Stimulated activated CD4-positive, alpha-beta T cell treated with anti-CD3 and anti-CD28 coated beads, Interleukin-12 subunit alpha, Interleukin-12 subunit beta, amount 100 ng/mL, for 24 hours (primary cell): ENCODE measurements around the gene SLC44A1.

Experiments used
- DNase-seq, 2 experiments: peaks; one replicate each; pipeline ENCODE4 v3.0.0-alpha.2; 2020; ENCODE audit warnings: low read depth in 2 of 2

The SLC44A1 gene

DNA sequence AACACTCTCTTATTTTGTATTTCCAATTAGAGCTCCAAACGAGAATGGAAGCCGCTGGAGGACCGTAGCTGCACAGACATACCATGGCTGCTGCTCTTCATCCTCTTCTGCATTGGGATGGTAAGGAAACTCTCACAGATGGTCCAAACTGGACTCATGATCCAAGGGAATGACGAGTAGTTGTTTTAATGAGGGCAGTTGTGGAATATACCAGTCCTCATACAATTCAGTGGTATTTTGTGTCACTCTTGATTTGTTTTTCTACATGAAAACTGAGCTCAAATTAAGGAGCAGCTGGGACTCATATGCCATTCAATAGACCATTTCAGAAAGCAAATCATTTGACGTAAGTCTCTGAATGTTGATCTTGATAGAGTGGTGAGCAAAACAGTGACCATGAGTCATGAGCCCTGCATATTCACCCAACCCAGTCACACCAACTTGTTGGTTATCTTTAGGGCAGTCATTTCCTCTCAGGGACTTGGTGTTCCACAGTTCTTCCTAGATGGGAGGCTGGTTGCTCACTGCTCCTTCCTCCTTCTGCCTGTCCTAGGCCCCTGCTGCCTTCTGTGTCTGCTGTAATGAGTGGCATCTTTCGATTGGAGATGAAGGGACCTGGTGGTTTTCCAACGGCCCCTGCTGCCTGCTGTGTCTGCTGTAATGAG is 54.9 kb downstream of the SLC44A1 start:
- DNase-seq: no peak

DNA sequence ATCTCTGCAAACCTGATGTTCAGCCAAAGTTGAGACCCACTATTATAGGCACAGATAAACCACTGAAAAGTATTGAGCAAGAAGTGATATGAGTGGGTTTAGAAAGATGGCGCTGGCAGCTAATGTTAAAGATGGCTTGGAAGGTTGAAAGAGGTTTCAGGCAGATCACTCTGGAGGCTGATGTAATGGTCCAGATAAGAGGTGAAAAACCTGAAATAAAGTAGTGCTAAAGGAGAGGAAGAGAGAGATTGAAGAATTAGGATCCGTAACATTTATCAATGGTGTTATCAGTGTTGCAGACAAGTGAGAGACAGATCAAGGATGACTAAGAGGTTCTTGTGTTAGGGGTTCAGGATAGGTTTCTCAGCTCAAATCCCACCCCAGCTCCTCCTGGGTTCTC is 58.3 kb downstream of the SLC44A1 start:
- no peak for DNase-seq

DNA sequence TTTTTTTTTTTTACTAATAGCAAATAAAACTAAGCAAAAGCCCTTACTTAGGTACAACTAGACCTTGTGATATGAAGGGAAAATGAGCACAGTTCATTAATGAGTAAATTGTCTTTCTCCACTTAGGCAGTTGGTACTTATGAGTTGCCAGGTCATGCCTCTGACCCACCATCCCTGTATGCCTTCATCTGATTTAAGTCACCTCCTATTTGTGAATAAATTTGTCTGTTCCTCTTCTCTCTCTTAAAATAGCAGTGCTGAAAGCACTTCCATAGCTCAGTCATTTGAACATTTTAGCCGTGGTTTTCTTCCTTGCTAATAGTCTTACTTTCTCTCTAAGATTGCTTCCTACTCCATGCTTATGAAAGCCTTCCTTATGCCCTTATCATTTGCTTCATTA is 61.4 kb downstream of the SLC44A1 start:
- DNase-seq: no peak

DNA sequence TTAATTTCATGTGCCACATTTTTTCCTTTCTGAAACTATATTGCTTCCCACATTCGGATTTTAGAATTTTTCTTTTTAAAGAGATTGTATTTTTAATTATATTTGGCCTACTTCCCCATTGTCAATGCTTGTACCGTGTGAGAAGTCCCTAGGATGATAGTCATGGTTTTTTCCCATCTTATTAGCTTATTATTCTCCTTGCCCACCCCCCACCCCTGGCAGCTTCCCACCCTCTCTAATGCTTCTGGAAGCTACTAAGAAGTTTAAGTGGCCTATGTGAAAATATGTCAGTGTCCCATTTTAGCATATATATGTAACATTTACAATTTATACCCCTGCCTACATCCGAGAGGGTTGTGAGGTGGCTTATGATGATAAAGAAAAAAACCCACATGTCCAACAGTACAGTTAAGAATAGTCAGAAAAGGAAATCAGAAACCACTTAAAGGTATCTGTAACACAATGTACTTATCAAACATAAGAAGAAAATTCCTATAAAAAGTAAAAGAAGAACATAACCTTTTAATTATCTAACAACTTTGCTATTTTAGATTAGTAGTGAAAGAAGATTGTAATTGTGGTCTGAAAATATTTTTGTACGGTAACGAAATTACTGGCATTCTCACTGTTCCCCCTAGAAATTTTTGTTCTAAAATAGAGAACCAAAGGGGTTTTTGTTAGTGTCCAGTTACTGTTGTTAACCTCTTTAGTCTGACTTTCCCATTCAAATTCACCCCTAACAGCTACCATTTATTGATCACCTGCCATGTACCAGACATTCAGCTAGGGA is 62.1 kb downstream of the SLC44A1 start:
- no peak for DNase-seq

DNA sequence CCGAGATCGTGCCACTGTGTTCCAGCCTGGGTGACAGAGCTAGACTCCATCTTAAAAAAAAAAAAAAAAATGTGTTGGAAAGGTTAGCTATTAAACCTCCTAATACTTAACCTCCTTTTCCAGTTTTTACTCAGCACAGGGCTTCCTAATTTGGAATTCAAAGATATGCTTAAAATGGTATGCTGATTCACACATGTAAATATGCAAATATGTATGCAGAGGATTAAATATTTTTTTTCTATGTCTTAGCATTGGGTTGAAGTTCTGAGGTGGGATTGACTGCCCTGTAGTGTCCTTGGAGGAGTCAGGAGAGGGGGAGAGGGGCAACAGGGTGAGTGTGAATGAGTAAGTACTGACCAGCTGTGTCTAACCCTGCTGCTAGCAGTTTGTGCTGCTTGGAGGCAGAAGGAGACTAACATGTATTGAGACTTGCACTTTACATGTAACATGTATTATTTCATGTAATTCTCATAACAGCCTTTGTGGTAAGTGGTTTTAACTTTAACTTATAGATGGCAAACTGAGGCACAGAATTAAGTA is 63.2 kb downstream of the SLC44A1 start:
- no peak for DNase-seq

DNA sequence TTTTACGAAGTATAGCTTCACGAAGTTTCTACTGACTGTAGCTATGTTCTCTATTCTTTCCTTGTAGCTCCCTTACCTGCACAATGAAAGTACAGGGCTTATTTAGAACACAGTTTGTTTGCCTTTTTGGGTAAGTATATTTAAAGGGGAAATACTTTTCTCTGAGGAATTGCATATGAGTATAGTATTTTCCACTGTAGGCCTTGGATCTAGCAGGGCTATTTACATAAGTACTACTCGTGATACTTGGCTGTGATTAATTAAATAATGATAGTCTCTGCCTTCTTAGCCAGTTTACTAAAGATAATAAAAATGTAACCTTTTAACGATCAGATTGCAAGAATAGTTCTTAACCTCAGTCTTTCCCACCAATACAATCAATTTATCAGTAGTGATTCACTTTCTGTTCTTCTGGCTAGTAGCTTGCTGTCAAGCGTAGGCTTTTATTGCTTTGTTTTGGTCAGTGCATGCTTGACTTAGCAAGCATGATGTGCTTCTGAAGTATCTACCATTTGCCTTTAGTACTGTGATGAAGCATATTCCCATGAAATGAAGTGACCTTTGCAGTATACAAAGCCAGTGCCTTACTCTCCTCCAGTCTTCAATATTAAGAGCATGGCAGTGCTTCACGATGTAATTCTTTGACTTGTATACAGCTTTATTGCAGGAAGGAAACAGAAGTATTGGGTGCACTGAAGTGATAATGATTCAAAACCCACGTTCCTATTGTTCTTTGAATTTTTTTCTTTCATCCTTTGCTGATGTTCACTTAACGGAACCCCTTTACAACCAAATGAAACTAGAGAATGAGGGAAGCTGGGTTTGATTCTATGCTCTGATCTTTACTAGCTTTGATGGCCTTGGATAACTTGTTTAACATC is 64.2 kb downstream of the SLC44A1 start:
- DNase-seq: no peak

DNA sequence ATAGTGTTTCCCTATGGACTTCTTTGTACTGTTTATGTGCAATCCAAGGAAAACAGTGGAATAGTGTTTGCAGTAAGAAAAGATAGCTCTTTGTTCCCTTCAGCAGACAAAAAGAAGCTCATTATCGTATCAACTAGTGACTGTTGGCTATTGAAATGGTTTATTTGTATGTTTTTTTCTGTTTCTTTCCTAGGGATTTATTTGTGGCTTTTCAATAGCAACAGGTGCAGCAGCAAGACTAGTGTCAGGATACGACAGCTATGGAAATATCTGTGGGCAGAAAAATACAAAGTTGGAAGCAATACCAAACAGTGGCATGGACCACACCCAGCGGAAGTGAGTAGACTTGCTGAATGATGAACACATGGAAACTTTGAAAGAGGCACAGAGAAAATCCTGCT is 65.1 kb downstream of the SLC44A1 start:
- no peak for DNase-seq

DNA sequence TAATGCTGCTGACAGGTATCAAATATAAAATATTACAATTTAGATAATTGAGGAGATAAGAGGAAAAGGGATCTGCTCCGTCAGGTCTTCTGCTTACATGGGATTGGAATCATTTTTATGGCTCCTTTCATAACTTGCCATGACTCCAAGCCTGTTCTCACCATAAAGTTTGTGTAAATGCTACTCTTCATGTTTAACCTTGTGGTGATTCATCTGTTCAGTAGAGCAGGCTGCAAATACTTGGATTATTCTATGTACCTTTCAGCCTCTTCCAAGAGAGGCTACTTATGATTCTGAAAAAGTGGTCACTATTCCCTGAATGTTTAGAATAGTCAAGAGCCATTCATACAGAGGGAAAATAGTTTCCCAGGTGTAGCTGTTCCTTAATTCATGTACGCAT is 66.9 kb downstream of the SLC44A1 start:
- DNase-seq: no peak

DNA sequence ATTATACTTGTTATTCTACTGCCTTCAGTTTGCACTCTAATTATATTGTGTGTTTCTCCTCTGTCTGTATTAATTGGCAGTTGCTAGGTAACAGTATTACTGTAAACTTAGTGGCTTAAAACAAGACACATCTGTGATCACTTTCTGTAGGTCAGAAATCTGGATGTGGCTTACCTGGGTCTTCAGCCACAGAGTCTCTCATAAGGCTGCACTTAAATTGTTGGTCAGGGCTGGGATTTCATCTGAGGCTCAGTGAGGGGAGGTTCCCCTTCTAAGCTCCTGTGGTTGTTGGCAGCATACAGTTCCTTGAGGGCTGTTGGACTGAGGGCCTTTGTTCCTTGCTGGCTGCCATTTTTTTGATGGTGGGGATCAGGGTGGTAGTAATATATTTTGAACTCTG is 68.8 kb downstream of the SLC44A1 start:
- no peak for DNase-seq

DNA sequence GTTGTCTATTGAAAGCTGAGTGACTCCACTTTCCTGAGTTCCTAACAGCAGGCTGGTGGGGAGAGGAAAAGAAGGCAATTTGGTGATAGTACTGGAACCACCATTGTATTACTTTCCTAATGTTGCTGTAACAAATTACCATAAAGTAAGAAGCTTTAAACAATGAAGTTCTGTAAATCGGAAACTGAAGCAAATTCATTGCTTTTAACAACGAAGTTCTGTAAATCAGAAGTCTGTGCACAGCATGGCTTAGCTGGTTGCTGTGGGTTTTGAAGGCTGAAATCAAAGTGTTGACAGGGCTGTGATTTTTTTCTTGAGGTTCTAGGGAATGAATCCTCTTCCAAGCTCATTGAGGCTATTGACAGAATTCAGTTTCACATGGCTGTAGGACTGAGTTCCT is 72.3 kb downstream of the SLC44A1 start:
- DNase-seq: no peak

DNA sequence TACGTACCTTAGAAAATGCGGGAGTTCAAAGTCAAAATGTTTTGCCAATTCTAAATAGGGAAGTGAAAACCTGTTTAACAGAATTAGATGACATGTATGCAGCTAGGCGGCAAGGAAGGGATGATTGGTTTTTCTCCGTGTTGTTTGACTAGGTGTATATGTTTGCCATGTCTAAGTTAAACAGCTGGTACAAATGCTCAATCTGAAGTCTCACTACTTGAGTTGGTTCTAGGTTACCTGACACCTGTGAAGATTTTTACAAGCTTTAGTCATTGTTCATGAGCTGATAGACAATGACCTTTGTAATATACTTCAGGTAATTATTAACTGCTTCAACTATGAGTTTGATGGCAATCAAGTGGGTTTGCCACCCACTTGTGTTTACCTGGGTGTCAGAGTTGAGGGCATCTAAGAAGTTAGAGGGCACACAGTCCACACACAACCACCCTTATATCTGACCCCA is 74.3 kb downstream of the SLC44A1 start:
- DNase-seq: no peak

DNA sequence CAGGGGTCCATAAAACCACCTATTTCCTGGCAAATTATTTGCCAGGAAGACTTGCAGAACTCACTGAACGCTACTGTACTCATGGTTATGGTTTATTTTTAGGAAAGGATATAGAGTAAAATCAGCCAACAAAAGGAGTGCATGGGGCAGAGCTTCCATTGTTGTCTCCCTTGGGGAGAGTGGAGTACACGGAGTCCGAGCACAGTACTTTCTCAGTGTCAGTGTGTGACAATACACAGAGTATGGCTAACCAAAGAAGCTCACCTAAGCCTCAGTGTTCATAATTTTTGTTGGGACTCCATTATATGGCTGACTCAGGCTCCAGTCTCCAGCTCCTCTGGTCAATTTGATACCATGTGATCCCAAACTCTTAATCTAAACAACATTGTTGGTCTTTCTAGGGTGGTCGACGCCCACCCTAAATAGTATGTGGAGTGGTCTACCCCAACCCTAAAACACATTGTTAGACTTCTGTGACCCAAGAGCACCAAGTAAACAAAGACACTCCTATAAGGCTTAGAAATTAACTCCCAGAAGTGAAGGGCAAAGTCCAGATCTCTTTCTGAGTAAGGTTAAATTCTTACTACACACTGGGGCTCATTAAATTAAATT is 74.9 kb downstream of the SLC44A1 start:
- DNase-seq: no peak

DNA sequence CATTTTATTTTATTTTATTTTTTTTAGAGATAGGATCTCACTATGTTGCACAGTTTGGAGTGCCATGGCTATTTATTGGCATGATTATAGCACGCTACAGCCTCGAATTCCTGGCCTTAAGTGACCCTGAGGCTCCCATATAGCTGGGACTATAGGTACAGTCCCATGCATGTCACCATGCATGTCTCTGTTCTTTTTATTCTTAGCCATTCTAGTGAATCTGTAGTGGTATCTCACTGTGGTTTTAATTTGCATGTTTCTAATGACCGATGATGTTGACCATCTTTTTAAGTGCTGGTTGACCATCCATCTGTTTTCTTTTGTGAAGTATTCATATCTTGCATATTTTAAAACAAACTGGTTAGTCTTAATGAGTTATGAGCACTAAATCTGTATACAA is 76.1 kb downstream of the SLC44A1 start:
- DNase-seq: no peak

DNA sequence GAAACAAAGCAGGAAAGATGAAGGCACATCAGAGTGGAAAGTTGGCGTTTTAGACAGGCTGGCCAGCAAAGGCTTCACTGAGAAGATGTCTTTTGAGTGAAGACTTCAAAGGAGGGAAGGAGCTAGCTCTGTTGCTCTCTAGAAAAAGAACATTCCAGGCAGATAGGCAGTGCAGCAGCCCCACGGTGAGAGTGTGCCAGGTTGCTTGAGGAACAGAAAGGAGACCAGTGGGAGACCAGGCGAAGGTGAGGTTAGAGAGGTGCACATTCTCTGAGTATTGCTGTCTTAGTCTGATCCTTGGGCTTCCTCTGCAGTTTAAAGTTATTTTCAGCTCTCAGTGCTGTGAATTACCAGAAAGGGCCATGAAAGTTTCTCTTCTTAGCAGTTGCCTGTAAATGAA is 83.8 kb downstream of the SLC44A1 start:
- no peak for DNase-seq

DNA sequence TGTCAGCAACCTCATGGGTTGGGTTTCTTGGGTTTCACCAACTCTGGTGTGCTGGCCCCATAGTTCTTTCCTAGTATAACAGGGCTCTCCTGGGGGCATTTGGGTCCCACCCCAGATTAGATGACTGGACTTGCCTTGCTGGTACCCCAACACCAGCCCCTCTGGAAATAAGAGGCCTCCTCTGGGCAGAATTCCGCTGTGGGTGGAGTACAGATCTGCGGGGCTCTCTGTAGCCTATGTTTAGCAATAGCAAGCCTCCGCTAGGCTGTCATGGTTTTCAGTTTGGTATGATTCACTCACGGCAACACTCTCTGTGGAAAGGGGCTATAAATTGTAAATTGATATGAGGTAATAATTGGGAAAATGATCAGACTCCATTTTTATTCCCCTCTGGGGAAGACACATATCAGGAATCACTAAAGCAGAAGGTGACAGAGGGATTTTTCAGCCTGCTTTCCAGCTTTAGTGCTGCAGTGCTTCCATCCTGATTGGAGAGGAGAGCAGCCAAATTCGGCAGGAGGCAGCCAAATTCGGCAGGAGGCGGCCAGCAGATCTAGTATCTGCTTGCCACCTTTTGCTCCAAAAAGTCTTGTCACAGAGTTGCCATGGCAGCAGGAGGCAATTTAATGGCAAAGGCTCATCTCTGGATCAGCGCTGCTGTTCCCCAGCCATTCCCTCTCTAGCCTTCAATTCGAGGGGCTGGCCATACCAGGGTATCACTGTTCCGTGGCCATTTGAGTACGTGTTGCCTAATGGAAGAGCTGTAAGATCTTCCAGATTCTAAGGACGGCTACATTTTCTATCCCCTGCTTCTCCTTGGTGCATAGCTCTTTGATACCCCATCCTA is 84.6 kb downstream of the SLC44A1 start:
- no peak for DNase-seq

DNA sequence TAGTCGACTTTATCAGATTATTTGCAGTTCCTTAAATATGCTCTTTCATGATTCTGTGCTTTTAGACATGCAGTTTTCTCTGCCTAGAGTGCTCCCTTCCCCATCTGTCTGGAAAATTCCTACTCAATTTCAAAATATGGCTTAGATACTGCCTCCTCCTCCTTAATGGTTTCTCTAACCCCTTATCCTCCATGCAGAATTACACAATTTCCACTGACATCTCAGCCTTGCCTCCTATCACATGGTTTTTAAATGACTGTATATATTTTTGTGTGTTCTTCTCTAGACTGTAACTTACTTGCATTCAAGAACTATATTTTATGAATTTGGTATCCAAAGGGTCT is 85.2 kb downstream of the SLC44A1 start:
- no peak for DNase-seq

DNA sequence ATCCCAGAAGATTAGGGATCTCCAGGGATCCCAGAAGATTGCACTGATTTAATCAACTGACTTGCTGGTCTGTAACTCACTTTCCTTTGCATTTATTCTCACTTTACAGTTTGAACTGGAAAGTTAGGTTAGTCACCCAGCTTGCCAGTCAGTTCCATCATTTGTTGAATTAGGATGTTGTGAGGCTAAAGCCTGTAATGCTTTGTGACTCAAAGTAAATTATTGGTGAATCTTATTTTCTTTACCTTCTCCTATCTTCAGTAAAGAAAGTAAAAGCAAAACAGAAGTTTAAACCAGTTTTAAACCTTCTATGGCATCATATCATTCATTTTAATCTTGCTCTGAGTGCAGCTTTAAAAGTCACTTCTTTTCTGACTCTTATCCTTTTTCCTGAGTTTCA is 85.8 kb downstream of the SLC44A1 start:
- DNase-seq: no peak

DNA sequence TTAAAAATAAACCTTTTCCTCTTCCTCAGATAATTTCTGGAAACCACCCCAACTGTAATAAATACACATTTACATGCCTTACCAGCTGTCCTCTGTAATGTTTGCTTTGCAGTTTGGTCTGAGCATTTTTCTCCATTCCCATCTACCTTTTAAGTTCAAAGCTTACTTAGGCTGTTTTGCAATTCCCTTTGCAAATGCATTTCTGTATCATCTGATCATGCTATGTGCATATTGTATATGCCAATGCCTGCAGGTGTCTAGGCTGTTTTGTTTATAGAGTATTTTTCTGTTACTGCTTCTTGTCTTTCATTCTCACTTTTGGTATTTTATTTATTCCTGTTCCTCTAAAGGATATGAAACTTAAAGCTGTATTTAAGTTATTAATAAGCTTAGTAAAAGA is 86.3 kb downstream of the SLC44A1 start:
- DNase-seq: no peak

DNA sequence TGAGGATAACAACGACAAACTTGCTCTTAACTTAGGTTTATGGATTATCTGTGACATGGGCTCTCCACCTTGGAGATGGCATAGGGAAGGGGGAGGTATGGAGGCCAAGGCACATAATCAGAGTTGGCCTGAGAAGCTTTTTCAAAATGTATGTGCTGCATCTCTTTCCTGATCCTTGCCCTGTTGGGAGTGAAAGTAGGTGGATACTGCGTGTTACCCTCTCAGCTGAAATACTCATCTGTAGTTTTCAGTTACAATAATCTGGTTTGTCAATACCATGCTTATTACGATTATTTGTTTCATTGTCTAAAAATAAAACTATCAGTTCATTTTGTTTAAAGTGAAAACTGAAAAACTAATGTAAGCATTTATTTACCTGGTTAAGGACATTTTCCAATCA is 86.7 kb downstream of the SLC44A1 start:
- no peak for DNase-seq

DNA sequence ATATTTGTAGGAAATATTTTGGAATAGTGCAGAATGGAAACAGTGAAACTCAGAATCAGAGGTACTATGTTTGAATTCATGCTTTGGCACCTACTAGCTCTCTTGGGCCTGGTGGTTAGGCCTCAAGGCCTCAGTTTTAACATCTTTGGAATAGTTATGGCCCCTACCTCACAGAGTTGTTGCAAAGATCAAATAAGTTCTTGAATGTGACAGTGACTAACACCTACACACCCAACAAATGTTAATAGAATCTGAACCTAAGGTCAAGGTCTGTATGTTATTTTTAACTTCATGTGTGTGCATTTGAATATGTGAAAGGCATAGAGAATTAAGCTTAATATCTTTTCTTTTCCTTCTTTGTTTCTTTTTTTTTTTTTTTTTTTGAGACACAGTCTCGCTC is 87.3 kb downstream of the SLC44A1 start:
- DNase-seq: no peak

DNA sequence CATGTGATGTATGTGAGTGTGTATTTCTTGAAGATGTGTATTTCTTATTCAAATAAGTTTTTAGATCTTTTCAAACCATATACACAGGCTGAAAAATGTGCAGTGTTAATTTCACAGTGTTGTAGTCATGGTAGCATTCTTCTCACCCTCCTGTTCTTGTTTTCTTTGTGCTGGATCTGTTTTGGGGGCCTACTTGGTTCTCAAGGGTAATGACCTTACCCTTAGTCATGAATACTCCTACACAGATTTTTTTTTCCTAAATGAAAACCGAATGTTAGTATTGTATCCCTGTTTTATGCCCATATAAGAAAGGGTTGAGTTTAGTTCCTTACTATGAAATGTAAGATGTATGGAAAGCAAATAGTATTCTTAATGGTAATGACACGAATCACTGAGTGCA is 88.0 kb downstream of the SLC44A1 start:
- no peak for DNase-seq
